HPDE6-E6E7 (cell line): ENCODE measurements around the gene ATAD3B.
"Not testable (repeated sequence)": the region's sequence is repeated elsewhere in the genome, so short reads cannot be mapped to it uniquely, and the experiment has no call there.

Source experiments
- DNase-seq: peaks from one replicate; pipeline ENCODE4 v3.0.0; 2011; ENCODE audit warnings: missing footprints; ENCODE audit errors: extremely low spot score

ATAD3B gene

DNA sequence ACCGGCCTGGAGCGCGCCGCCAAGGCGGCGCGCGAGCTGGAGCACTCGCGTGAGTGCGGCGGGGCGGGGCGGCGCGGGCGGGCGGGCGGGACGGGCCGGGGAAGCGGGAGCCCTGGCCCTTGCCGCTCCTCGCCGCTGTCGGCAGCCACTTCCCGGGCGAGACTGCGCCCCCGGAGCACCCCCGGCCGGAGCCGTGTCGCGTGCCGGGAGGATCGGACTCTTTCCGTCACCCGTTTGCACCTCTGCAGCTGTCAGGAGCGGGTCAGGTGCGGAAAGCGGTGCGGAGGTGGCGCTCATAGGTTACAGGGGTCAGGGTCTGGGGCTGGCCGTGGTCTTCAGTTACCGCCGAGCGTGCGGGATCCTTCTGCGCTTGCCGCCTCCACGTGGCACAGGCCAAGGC lies 40.9 kb downstream of the ATAD3B start:
- not testable (repeated sequence) for DNase-seq

DNA sequence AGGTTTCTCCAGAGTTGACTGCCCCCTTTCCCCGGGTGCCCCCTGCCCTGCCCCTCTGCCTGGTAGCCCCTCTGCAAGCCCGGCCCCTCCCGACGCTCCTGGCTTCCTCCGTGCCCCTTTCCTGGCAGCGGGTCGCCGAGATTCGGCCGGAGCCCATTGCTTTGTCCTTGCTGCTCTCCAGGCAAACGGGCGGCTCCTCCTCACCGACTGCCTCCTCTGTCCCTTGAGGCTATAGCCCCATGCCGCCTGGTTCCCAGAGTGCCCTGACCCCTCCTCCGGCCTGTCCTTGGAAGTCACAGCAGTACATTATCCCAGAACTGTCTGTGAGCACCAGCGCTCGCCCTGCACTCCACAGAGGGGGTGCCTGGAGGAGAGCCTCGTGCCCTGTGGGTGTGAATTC lies 42.1 kb downstream of the ATAD3B start:
- not testable (repeated sequence) for DNase-seq

DNA sequence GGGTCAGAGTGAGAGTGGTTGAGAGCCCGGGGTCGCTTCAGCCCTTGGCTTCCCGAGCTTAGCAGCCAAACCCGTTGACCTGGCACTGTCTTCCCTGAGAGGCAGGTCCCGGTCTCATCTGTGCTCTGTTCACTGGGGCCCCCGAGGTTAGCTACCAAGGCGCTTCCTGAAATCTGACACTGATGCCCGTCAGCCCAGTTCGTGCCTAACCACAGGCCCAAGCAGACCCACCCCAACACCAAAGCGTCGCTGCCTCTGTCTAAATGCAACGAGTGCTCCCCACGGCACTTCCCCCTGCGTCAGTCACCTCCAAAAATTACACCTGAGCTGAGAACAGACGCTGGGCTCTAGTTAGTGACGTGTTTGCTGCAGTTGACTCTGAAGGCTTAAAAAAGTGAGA lies 42.8 kb downstream of the ATAD3B start:
- not testable (repeated sequence) for DNase-seq

DNA sequence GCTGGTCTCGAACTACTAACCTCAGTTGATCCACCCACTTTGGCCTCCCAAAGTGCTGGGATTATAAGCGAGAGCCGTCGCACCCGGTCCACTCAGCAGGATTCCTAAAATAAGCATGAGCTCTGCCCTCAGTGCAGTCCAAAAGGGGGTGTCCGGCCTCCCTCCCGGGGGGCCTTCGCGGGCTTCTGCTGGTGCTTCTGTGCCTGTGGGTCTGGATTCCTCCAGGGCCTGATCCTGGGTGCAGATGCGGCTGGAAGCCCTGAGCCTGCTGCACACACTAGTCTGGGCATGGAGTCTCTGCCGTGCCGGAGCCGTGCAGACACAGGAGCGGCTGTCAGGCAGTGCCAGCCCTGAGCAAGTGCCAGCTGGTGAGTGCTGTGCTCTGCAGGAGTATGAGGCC lies 45.4 kb downstream of the ATAD3B start:
- DNase-seq: not testable (repeated sequence)

DNA sequence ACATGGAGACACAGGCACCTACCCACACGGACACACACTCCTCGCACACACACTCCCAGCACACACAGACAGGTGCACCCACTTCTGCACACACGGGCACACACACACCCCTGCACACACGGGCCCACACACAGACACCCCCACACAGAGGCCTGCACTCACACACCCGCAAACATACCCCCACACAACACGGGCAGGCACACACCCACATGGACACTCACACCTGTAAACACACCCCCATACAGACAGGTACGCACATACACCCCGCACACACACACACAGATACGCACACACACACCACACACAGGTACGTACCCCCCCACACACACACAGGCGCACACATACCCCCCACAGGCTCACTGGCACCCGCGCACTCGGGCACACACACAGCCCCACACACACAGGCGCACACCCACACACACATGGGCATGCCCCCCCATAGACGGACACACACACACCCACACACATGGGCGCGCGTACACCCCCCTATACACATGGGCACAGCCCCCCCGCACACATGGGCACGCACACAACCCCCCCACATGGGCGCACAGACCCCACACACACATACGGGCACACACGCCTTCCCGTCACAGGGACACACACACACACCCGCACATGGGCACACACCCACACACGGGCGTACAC lies 46.5 kb downstream of the ATAD3B start:
- DNase-seq: no peak

DNA sequence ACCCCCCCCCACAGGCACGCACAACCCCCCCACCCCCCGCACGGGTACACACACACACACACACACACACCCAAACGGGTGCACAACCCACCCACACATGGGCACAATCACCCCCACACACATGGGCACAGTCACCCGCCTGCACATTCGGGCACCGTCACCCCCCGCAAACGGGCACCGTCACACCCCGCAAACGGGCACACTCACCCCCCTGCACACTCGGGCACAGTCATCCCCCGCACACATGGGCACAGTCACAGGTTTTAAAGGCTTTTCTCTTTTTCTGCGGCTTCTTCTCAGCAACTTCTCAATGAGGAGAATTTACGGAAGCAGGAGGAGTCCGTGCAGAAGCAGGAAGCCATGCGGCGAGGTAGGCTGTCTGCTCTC lies 47.0 kb downstream of the ATAD3B start:
- DNase-seq: not testable (repeated sequence)

DNA sequence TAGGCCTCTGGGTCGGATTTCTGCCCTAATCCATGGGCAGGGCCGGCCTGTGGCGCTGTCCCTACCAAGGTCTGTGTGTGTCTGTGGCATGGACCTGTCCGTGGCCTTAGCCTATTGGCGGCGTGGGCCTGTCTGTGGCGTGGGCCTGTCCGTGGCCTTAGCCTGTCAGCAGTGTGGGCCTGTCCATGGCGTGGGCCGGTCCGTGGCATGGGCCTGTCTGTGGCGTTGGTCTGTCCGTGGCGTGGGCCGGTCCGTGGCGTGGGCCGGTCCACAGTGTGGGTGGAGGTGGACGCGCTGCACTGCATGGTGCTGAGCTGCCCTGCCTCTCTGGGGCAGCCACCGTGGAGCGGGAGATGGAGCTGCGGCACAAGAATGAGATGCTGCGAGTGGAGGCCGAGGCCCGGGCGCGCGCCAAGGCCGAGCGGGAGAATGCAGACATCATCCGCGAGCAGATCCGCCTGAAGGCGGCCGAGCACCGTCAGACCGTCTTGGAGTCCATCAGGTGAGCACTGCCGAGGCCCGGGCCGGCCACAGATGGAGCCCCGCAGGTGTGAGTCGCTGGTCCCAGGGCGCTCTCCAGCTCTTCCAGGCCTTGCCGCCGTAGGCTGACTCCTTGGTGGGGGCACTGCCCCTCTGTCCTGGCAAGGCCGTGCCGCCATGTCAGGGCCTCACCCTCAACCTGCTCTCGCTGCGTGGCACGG lies 48.4 kb downstream of the ATAD3B start:
- DNase-seq: not testable (repeated sequence)

DNA sequence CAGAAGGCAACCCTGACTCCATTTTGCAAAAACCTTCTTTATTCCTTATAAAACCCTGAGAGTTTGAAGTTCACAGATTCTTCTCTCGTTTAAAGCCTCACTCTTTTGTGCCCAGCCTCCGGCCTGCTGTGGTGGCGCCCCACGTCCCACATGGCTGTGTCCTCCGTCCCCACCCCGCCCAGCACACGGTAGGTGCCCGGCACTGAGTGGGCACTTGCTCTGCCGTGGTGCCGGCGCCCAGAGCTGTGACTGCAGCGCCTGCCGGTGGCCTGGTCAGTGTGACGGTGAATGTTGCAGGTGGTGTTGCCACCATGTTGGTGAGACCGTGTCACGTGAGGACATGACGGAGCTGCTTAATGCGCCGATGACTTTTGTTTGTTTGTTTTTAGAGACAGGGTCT lies 49.8 kb downstream of the ATAD3B start:
- no peak for DNase-seq

DNA sequence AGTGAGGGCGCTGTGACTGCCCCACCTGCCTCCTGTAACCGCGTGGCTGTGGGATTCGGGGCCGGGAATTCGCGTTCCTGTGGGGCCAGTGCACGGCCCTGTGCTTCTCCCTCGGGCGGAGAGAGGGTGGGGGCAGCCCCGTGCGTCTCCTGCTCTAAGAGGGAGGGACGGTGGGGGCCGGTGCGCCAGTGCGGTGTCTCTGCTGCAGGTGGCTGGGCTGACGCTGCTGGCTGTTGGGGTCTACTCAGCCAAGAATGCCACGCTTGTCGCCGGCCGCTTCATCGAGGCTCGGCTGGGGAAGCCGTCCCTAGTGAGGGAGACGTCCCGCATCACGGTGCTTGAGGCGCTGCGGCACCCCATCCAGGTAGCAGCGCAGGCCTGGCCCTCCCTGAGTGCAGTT lies 51.0 kb downstream of the ATAD3B start:
- not testable (repeated sequence) for DNase-seq

DNA sequence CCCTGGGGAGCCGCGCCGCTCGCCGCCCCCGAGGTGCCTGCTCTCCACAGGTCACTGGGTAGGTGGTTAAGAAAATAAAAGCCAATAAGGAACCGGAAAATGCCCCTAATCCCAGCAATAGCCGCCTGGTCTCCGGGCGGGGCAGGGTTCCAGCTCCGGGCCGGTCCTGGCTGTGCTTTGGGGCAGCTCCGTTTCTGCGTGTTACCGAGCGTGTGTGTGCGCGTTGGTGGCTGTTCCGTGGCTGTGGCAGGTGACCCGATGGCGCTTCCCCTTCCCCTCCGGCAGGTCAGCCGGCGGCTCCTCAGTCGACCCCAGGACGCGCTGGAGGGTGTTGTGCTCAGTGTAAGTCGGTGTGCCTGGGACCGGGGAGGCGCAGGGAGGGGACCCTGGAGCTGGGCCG lies 51.7 kb downstream of the ATAD3B start:
- not testable (repeated sequence) for DNase-seq

DNA sequence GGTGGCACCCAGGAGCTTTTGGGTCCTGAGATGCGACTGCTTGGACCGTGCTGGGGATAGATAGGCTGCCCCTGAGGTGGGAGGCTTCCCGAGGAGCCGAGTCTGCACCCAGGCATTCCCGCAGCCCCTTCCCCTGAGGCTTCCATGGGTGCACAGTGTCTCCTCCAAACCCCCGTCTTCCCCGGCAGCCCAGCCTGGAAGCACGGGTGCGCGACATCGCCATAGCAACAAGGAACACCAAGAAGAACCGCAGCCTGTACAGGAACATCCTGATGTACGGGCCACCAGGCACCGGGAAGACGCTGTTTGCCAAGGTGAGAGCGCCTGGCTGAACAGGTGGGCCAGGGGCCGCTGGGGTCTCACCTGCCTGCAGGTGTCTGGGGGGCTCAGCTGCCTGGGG lies 52.1 kb downstream of the ATAD3B start:
- DNase-seq: not testable (repeated sequence)

DNA sequence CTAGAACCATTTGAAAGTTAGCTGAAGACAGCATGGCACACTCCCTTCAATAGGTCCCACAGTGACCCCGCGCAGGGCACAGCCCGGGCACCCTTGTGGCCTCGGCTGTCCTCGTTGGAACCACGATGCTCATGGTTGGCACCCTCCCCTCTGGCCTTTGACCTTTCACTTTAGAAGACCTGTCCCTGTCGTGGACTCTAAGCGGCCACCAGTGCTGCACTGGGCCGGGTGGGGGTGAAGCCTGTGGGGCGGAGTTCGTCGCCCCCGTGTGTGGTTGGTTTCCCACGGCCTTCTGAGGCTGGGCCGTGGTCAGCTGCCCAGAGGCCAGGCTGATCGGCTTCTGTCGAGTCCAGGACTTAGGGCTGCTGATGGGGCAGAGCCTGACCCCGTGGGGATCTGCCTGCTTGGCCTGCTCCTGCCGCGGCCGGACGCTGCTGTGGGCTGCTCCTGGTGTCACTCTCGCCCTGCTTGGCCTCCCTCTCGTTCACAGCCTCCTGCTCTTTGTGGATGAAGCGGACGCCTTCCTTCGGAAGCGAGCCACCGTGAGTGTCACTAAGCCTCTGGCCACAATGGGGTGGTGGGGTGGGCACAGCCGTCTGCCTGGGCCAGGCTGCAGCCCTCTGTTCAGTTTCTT lies 53.3 kb downstream of the ATAD3B start:
- DNase-seq: not testable (repeated sequence)

DNA sequence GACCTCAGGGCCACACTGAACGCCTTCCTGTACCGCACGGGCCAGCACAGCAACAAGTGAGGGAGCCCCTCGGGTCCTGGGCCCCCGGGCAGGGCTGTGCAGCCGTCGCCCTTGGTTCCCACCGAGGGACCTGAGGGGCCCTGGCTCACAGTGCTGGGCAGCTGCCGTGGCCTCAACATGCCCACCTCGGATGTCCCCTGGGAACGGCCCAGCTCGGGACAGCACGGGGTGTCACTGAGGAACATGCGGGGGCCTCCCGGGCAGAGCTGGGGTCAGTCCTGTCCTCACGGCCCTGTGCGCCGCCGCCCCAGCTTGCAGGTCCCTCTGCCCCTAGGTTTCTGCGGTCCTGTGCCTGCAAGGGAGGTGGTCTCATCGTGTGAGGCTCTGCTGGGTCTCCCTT lies 54.9 kb downstream of the ATAD3B start:
- not testable (repeated sequence) for DNase-seq

DNA sequence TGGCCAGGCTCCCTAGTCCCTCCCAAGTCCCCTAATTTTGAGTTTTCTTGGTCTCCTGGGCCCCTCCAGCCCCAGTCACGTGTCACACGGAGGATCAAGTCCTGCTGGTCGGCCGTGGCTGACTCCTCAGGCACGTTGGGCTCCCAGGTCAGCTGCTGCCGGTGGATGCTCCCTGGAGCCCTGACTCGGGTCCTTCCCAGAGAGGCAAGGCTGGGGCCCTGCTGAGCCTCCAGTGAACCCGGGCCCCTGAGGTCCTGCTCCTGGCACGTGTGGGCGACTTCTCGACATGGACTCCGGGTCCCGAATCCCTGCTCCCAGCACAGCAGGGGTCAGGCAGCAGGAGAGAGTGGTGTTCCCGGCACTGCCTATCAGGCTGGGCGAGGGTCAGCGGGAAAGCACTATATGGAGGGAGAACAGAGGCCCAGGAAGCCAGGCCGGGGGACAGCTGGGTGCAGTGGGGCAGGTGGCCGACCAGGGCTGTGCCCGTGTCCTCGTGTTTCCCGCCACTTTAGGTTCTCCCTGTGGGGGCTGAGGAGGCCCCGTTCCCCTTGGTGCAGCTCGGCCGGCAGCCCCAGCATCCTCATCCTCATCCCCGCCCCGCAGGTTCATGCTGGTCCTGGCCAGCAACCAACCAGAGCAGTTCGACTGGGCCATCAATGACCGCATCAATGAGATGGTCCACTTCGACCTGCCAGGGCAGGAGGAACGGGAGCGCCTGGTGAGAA lies 55.7 kb downstream of the ATAD3B start:
- no peak for DNase-seq

DNA sequence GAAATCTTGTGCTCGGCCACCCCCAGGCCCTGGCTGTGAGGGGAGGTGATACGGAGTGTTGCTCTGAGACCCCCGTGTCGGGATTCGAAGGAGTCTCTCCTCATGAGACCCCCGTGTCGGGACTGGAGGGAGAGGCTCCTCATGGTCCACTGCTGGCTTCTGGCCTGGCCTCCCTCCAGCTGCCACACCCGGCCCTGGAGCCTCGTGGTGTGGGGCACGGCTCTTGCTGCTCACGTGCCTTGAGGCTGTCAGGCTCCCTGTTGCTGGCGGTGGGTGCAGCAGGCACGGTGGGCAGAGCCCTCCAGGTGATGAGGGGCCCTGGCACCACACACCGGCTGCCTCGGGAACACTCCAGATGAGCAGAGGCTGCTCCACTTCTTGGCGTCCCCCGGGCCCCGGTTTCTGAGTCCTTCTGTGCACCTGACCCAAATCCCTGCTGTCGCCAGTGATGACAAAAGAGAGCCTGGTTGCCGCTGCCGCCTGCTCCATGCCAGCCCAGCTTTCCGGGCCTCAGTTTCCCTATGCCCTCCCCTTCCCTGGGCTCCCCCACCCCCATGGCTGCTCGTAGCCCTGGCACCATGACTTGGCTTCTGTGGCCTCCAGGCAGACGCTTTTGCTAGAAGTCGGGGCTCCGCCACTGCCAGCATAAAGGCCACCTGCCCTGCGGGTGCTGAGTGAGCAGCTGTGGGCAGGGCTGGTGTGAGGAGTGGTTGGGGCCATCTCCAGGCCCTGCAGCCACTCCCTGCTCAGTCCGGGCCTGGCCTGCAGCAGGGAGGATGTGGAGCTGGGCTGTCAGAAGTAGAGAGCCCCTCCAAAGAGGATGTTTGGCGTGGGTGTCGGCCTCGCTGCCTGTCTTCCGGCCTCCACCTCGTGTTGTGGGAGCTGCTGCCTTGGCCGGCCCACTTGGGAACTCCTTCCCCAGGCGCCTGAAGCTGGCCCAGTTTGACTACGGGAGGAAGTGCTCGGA lies 57.0 kb downstream of the ATAD3B start:
- no peak for DNase-seq

DNA sequence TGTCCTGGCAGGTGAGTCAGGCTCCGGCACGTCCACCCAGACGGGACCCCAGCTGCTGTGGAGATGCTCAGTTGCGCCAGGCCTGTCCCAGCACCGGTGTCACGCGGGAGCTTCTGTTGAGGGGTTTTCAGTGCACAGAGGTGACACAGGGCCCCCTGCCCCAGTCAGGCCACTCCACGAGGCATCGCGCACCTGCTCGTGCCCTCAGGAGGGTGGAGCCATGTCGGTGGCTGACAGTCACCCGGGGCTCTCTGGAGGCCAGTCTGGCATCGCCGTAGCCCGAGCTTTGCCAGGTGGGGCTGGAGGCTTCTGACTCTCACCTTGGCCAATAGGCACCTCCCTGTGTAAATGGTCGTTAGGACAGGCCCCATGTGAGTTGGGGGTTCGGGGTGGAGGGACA lies 57.8 kb downstream of the ATAD3B start:
- DNase-seq: no peak

DNA sequence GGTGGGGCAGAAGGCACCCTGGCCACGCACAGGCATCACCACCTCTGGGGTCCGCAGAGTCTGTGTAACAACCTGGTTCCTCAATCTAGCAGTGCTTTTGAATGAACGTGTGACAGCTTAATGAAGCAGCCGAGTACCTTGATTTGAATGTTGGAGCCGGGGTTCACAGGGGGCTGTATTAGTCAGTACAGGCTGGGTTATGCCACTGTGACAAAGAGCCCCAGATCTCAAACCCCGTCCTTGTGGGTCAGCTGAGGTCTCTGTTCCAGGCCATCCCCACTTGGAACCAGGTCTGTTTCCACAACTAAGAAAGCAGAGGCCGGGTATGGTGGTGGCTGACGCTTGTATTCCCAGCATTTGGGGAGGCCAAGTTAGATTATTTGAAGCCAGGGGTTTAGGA lies 58.4 kb downstream of the ATAD3B start:
- DNase-seq: no peak

DNA sequence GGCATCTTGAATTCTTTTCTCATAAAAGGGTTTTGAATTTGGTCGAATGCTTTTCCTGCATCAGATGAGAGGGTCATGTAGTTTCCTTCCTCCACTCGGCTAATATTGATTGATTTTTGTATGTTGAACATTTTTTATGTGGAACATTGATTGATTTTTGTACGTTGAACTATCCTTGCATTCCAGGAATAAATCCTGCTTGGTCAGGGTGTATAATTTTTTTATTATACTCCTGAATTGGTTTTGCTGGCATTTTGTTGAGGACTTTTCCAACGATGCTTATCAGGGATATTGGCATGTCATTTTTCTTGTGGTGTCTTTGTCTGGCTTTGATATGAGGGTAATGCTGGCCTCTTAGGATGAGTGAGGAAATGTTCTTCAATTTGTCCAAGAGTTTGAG lies 60.4 kb downstream of the ATAD3B start:
- DNase-seq: no peak

DNA sequence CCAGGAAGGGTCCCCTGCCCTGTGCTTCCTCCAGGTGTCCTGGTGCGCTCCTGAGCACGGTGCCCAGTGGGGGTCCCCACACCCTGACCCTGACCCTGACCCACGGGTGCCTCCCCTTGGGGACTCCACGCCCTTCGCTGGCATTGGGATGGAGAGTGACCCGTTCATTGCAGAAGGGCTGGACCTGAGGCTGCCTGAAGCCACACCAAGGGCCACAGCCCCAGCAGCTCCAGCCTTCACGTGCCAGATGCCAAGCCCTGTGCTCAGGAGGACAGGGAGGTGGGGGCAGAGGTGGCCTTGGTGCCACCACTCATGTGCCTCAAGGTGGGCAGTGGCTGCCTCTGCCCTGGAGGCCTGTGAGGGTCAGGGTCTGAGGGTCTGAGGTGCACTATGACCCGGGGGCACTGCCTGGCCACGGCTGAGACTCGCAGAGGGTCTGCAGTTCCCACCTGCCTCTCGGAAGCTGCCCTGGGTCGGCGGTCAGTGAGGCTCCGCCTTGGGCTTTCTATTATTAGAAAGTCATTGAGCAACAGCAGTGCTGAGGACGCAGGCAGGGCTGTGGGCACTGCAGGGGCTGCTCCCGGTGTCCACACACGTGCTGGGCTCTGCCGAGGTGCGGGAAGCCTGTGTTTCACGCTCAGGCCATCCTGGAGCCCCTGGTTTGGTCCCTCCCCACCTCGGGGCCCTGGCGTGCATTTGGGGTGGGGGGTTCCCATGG lies 61.8 kb downstream of the ATAD3B start:
- not testable (repeated sequence) for DNase-seq

DNA sequence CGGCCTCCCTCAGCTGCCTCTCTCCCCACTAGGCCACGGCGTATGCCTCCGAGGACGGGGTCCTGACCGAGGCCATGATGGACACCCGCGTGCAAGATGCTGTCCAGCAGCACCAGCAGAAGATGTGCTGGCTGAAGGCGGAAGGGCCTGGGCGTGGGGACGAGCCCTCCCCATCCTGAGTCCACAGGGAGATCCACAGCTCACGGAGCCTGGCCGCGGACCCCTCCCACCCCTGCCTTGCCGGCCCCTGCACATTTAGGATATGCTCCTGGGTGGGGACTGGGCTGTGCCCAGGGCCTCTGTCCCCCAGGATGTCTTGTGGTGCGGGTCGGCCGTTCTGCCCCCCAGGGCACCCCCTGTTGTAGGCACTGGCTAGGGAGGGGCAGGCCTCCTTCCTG lies 62.3 kb downstream of the ATAD3B start:
- not testable (repeated sequence) for DNase-seq
